GM21360 (cell line): ENCODE results near the gene CCDC85C.

Source experiments
- ATAC-seq: cut with Tn5 transposase; IDR thresholded peaks from one replicate; pipeline ENCODE4 v1.9.1; 2021; ENCODE audit warnings: mild to moderate bottlenecking, moderate library complexity; ENCODE audit not compliant: unreplicated experiment

CCDC85C gene

GRCh38 chr14:99630202-99630601 is 26.2 kb upstream of the CCDC85C start:
- ATAC-seq: no peak

GRCh38 chr14:99628887-99629618 is 25.0 kb upstream of the CCDC85C start:
- ATAC-seq: no peak

GRCh38 chr14:99627510-99628381 is 23.7 kb upstream of the CCDC85C start:
- no peak for ATAC-seq

GRCh38 chr14:99627100-99627499 is 23.1 kb upstream of the CCDC85C start:
- no peak for ATAC-seq

- no peak for ATAC-seq
Measured at GRCh38 chr14:99626041-99626648, 22.1 kb upstream of the CCDC85C start.

- no peak for ATAC-seq
Measured at GRCh38 chr14:99625476-99625875, 21.5 kb upstream of the CCDC85C start.

GRCh38 chr14:99624971-99625370 is 21.0 kb upstream of the CCDC85C start:
- no peak for ATAC-seq

GRCh38 chr14:99624024-99624423 is 20.0 kb upstream of the CCDC85C start:
- no peak for ATAC-seq

GRCh38 chr14:99621948-99622347 is 17.9 kb upstream of the CCDC85C start:
- ATAC-seq: no peak

GRCh38 chr14:99619835-99620834 is 16.1 kb upstream of the CCDC85C start:
- no peak for ATAC-seq

- ATAC-seq: no peak
Measured at GRCh38 chr14:99616832-99617800, 13.1 kb upstream of the CCDC85C start.

- ATAC-seq: no peak
Measured at GRCh38 chr14:99615497-99616157, 11.6 kb upstream of the CCDC85C start.

GRCh38 chr14:99612738-99613330 is 8.8 kb upstream of the CCDC85C start:
- ATAC-seq: no peak

- ATAC-seq: no peak
Measured at GRCh38 chr14:99612071-99612737, 8.2 kb upstream of the CCDC85C start.

GRCh38 chr14:99611646-99612045 is 7.6 kb upstream of the CCDC85C start:
- no peak for ATAC-seq

- no peak for ATAC-seq
Measured at GRCh38 chr14:99609245-99610170, 5.5 kb upstream of the CCDC85C start.

- ATAC-seq: no peak
Measured at GRCh38 chr14:99608591-99608990, 4.6 kb upstream of the CCDC85C start.
